Epithelial cell of prostate (primary cell): Measurements from ENCODE around the gene NKIRAS1.
A peak's percentile ranks its signal among the peaks of the same experiment; 100 is the strongest.
"Not testable (repeated sequence)": the region's sequence is repeated elsewhere in the genome, so short reads cannot be mapped to it uniquely, and the experiment has no call there.

Source experiments
- DNase-seq: peaks from one replicate; pipeline ENCODE4 v3.0.0-alpha.2; 2011; ENCODE audit warnings: low read depth, low spot score
- H3K27ac ChIP-seq: fragments of 450-650 bp; 2 replicates; pipeline ENCODE4 v1.5.1; 2017; ENCODE audit warnings: mild to moderate bottlenecking

NKIRAS1 gene

DNA sequence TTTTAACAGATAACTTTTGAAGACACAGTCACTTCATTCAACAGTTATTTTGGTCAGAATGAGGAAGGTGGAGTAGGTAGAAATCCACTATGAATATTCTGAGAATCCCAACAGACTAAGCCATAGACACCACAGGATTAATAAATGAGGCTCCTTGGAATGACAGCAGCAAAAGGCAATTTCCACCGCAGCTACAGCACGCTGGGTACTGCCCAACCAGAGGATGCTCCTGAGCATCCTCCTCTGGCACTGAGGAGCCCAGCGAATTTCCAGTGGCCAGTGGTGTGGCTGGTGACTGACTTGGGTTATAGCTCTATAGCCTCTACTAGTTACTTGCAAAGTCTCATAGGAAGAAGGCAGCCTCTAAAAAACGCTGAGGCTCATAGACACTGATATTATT lies 24.6 kb upstream of the NKIRAS1 start:
- H3K27ac ChIP-seq = no peak overlapping the region
- no peak for DNase-seq

- H3K27ac ChIP-seq = no peak overlapping the region
- no peak for DNase-seq
These were observed 24.0 kb upstream of the NKIRAS1 start for GRCh38 chr3:23940775-23941174.

GRCh38 chr3:23938688-23939087 lies 21.9 kb upstream of the NKIRAS1 start:
- no peak overlapping the region for H3K27ac ChIP-seq
- no peak for DNase-seq

DNA sequence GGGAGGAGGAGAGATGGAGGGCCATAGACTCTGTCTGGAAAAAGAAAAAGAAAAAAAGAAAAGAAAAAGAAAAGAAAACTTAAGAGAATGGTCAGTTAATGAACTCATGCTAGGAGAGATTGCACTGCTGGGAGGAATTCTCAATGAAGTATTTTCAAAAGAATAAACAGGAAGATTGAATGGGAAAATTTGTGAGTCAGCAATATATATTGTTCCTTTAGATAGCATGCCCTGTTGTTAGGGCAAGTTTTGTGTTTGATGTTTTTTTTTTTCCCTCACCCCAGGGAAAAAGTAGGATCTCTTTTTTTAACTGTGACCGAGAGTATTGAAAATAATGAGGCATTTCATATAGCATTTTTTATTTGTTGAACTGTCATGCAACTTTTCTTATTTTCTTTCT lies 20.5 kb upstream of the NKIRAS1 start:
- DNase-seq = no peak
- H3K27ac ChIP-seq = no peak overlapping the region

GRCh38 chr3:23934253-23934652 lies 17.5 kb upstream of the NKIRAS1 start:
- no peak overlapping the region for H3K27ac ChIP-seq
- no peak for DNase-seq

- no peak for DNase-seq
- no peak overlapping the region for H3K27ac ChIP-seq
These were observed 15.8 kb upstream of the NKIRAS1 start for GRCh38 chr3:23932571-23932970.

DNA sequence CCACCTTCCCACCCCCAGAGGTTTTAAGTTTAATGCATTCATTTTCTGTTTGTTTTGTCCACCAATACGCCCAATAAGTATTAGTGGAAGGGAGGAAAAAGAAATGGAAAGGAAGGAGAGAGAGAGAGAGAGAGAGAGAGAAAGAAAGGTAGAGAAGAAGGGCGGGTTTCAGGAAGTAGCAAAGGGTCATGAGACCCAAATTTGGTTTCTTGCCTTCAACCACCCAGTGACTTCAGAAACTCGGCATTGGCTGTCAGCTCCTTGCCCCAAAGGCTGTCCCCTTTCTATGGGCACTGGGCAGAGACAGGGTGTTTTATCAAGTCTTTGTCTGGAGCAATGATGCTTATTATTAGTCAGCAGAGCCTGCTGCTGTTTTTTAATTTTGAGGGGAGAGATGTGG lies 14.8 kb upstream of the NKIRAS1 start:
- no peak overlapping the region for H3K27ac ChIP-seq
- no peak for DNase-seq

DNA sequence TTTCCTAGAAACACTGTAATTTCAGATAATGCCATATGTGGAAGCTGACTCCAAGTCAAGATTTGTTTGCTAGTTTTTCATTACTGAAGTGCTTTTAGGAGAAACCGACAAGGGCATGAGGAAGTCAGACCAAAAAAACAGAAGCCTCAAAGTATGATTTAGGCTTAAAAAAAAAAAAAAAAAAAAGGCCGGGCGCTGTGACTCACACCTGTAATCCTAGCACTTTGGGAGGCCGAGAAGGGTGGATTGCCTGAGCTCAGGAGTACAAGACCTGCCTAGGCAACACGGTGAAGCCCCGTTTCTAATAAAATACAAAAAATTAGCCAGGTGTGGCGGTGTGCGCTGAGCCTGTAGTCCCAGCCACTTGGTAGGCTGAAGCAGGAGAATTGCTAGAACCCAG lies 11.7 kb upstream of the NKIRAS1 start:
- no peak for DNase-seq
- peak overlapping the region; percentile 56 for H3K27ac ChIP-seq

- no peak for DNase-seq
- no peak overlapping the region for H3K27ac ChIP-seq
These were observed 9.9 kb upstream of the NKIRAS1 start for GRCh38 chr3:23926736-23927135.

GRCh38 chr3:23926246-23926645 lies 9.5 kb upstream of the NKIRAS1 start:
- H3K27ac ChIP-seq = no peak overlapping the region
- DNase-seq = no peak

DNA sequence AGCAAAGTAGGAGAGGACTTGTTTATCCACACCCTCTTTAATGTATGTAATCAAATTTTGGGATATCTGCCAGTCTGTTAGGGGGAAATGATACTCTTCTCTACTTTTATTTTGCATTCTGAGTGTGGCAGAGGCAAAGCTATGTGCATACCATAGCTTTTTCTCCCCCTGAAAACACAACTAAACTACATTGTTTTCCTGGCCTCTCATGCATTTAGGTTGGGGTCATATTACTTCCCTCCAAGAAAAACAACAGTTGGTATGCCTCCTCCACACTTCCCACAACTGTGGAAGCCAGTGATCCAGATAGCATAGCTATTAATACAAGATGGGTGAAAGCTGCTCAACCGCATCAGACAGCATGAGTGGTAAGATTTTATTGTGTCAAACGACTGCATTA lies 7.0 kb upstream of the NKIRAS1 start:
- DNase-seq = no peak
- no peak overlapping the region for H3K27ac ChIP-seq

- H3K27ac ChIP-seq = peak overlapping the region; percentile 37
- no peak for DNase-seq
These were observed 4.3 kb upstream of the NKIRAS1 start for GRCh38 chr3:23921052-23921511.

DNA sequence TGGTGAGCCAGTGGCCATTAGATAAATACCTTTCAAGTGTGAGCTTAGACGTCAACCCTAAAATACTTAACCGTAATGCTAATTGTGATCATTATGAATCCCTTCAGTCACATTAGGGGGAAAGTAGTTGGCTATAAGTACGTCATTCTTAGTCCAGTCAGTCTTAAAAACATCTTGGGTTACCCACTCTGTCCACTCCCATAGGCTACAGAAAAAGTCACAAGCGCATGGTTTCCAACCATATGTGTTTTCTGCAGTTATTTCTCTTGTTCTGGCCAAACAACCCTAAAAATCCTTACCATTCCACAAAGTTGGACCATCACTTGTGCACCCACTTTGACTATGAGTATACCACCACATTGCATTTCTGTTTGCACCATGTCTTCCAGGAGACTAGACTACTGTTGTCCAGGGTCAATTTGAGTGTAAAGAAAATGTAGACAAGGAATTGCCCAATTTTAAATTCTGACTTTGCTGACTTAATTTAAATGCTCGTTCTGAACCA lies 3.4 kb upstream of the NKIRAS1 start:
- no peak for DNase-seq
- peak overlapping the region; percentile 37 for H3K27ac ChIP-seq

DNA sequence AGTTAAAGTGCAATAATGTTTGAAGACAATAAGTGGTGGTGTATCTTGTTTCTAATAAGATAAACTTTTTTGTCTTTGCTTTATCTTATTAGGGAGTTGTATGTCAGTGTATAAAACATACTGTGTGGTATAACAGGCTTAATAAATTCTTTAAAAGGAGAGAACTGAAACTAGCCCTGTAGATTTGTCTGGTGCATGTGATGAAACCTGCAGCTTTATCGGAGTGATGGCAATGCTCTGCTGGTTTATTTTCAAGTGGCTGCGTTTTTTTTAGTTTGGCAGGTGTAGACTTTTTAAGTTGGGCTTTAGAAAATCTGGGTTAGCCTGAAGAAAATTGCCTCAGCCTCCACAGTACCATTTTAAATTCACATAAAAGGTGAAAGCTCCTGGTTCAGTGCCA lies 2.8 kb upstream of the NKIRAS1 start:
- DNase-seq = no peak
- peak overlapping the region; percentile 87 for H3K27ac ChIP-seq

DNA sequence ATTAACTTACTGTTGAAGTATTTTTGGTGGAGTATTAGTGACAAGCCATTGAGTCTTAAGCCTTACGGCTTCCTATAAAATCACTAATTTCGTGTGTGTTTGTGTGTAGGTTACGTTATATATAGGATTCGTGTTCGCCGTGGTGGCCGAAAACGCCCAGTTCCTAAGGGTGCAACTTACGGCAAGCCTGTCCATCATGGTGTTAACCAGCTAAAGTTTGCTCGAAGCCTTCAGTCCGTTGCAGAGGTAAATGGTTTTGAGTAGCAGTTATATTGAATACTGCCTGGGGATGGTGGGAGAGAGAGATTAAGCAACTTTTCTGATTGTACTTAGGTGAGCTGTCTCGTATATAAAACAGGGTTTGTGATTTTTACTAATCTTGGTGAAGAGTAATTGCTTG lies 1.5 kb upstream of the NKIRAS1 start:
- H3K27ac ChIP-seq = peak overlapping the region; percentile 87
- not testable (repeated sequence) for DNase-seq

GRCh38 chr3:23917679-23918303 lies 1.0 kb upstream of the NKIRAS1 start:
- H3K27ac ChIP-seq = peak overlapping the region; percentile 87
- not testable (repeated sequence) for DNase-seq

GRCh38 chr3:23916152-23916885 lies 471 bp downstream of the NKIRAS1 start:
- no peak for DNase-seq
- peak overlapping the region; percentile 87 for H3K27ac ChIP-seq

- H3K27ac ChIP-seq = no peak overlapping the region
- DNase-seq = no peak
These were observed 1.2 kb downstream of the NKIRAS1 start for GRCh38 chr3:23915537-23916108.

- DNase-seq = no peak
- H3K27ac ChIP-seq = no peak overlapping the region
These were observed 2.7 kb downstream of the NKIRAS1 start for GRCh38 chr3:23913873-23914743.

DNA sequence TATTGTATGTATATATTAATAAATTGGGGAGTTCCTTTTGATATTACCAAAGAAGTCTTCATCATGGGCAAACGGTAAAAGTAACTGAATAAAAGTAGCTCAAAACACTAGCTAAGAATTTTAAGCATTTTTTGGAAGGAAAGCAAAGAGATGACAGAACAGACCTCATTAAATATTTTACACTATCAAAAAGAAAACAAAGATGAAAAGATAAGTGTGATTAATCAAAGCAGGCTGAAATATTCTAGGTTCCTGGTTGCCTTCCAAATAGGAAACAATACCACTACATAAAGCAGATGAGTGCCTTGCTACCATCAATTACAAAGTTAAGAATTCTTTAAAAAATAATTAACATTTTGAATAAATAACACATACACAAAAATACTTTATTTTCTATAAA lies 3.6 kb downstream of the NKIRAS1 start:
- no peak for DNase-seq
- no peak overlapping the region for H3K27ac ChIP-seq
